ENCODE data around the gene ATG13.

Gene ATG13

DNA sequence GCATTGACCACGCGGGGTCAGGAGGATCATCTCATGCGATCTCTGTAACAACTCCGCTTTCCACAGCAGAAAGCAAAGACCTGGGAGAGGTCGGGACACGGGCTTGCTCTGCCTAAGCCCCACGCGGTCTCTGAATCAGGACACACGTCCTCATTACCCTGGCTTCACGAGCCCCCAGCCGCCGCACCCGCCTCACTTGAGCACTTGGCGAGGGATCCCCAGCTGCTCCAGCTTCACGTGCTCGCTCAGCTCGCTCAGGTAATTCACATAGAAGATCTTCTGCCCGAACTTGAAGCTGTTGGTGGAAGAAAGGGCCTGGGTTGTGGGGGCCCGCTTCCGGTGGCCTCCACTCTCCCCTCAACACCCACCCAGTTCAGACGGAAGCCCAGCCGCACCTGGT lies 63.5 kb downstream of the ATG13 start:
- TF ChIP-seq, protein P1, sequence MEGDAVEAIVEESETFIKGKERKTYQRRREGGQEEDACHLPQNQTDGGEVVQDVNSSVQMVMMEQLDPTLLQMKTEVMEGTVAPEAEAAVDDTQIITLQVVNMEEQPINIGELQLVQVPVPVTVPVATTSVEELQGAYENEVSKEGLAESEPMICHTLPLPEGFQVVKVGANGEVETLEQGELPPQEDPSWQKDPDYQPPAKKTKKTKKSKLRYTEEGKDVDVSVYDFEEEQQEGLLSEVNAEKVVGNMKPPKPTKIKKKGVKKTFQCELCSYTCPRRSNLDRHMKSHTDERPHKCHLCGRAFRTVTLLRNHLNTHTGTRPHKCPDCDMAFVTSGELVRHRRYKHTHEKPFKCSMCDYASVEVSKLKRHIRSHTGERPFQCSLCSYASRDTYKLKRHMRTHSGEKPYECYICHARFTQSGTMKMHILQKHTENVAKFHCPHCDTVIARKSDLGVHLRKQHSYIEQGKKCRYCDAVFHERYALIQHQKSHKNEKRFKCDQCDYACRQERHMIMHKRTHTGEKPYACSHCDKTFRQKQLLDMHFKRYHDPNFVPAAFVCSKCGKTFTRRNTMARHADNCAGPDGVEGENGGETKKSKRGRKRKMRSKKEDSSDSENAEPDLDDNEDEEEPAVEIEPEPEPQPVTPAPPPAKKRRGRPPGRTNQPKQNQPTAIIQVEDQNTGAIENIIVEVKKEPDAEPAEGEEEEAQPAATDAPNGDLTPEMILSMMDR (IDR thresholded peaks at IDR 0.05; ENCODE audit: low read depth, low read length, poor library complexity, severe bottlenecking): no peak
- TF ChIP-seq EZH2phosphoT487 (IDR thresholded peaks at IDR 0.05; ENCODE audit: borderline replicate concordance, low read length): no peak
- H3K36me3 ChIP-seq (ENCODE audit: control insufficient read depth, low read length): peaks cover 32% of the 10 kb centered on the region
- no peaks in the 10 kb centered on the region for H3K27me3 ChIP-seq (ENCODE audit: control insufficient read depth, low read length)
- H3K9me2 ChIP-seq (replicated peaks; ENCODE audit: control insufficient read depth, low read length): no peaks in the 10 kb centered on the region
- H3K4me2 ChIP-seq (ENCODE audit: low read length): no peak overlapping the region
- H3K79me2 ChIP-seq (ENCODE audit: control insufficient read depth, low read length): no peaks in the 10 kb centered on the region
- H3F3A ChIP-seq (ENCODE audit: control insufficient read depth, insufficient read depth): no peaks in the 10 kb centered on the region
- H3K4me1 ChIP-seq (ENCODE audit: control insufficient read depth, low read length): peaks cover 12% of the 10 kb centered on the region
- H3K9me3 ChIP-seq (ENCODE audit: control insufficient read depth, insufficient read depth, low read length): no peaks in the 10 kb centered on the region
- H4K20me1 ChIP-seq (ENCODE audit: control insufficient read depth, insufficient read depth, low read depth, low read length): no peaks in the 10 kb centered on the region
- H3K4me3 ChIP-seq (ENCODE audit: low read length): no peak overlapping the region
- H3K27ac ChIP-seq (ENCODE audit: low read depth, low read length): no peak overlapping the region

DNA sequence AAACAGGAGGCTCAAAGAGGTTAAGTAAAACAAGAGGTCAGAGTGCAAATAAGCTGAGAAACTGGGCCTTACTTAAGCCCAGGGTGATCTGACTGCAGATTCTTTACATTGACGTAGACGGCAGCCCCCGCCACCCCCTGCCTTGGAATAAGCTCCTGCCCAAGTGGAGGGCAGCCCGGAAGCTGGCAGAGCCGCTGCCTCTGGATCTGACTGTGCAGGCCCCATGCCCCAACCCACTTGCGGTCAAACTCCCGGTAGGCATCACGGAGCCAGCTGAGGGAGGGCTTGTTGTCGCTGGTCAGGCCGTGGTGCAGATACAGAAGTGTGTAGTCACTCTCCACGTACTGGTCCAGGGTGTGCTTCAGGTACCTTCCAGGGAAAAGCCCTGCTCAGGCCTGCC lies 64.5 kb downstream of the ATG13 start:
- H4K20me1 ChIP-seq (ENCODE audit: control insufficient read depth, insufficient read depth, low read depth, low read length): no peaks in the 10 kb centered on the region
- peaks cover 5% of the 10 kb centered on the region for H3K4me1 ChIP-seq (ENCODE audit: control insufficient read depth, low read length)

DNA sequence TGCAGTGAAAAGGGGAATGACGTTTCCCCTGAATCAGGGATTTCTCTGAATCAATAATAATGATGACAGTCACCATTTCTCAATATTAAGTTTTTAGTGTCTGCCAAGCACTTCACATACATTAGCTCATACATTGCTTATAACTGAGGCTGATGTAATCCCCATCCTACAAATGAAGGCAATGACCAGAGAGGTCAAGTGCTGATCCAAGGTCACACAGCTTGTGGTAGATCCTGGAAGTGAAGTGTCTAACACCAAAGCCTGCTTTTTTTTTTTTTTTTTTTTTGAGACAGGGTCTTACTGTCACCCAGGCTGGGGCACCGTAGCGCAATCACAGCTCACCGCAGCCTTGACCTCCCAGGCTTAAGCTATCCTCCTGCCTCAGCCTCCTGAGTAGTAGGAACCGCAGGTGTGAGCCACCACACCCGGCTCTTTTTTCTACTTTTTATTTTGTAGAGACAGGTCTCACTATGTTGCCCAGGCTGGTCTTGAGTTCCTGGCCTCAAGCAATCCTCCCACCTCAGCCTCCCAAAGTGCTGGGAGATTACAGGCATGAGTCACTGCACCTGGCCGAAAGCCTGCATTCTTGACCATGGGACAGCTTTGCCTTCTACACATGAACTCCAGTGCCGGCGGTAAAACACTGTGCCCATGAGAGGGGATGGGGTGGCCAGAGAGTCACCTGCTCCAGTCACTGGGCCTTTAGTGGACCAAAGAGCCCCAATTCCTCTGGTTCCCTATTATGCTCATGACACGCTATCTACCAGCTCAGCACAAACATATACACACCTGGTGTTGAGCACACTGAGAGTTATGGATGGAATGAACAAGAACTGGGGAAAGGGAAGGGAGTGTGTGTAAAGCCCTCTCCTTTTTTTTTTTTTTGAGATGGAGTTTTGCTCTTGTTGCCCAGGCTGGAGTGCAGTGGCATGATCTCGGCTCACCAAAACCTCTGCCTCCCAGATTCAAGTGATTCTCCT lies 65.7 kb downstream of the ATG13 start:
- Histone ChIP-seq H3K79me2 (ENCODE audit: control insufficient read depth, low read length) (no peaks in the 10 kb centered on the region), H3K36me3 (ENCODE audit: control insufficient read depth, low read length) (peaks cover 42% of the 10 kb centered on the region)
- no peak for TF ChIP-seq EZH2phosphoT487 (IDR thresholded peaks at IDR 0.05; ENCODE audit: borderline replicate concordance, low read length)
- TF ChIP-seq, protein P1 (IDR thresholded peaks at IDR 0.05; ENCODE audit: low read depth, low read length, poor library complexity, severe bottlenecking): no peak

More for the DNA sequence above, 64.5 kb downstream of the ATG13 start:
- H3K27me3 ChIP-seq (ENCODE audit: control insufficient read depth, low read length): no peaks in the 10 kb centered on the region
- peaks cover 35% of the 10 kb centered on the region for H3K36me3 ChIP-seq (ENCODE audit: control insufficient read depth, low read length)
- no peaks in the 10 kb centered on the region for H3K9me2 ChIP-seq (replicated peaks; ENCODE audit: control insufficient read depth, low read length)
- no peak overlapping the region for H3K27ac ChIP-seq (ENCODE audit: low read depth, low read length)
- no peaks in the 10 kb centered on the region for H3K79me2 ChIP-seq (ENCODE audit: control insufficient read depth, low read length)
- H3F3A ChIP-seq (ENCODE audit: control insufficient read depth, insufficient read depth): no peaks in the 10 kb centered on the region
- no peaks in the 10 kb centered on the region for H3K9me3 ChIP-seq (ENCODE audit: control insufficient read depth, insufficient read depth, low read length)
- TF ChIP-seq, protein P1 (IDR thresholded peaks at IDR 0.05; ENCODE audit: low read depth, low read length, poor library complexity, severe bottlenecking): no peak
- TF ChIP-seq EZH2phosphoT487 (IDR thresholded peaks at IDR 0.05; ENCODE audit: borderline replicate concordance, low read length): no peak
- H3K4me3 ChIP-seq (ENCODE audit: low read length): no peak overlapping the region
- no peak overlapping the region for H3K4me2 ChIP-seq (ENCODE audit: low read length)

More for the DNA sequence above, 65.7 kb downstream of the ATG13 start:
- Histone ChIP-seq H3K27ac (ENCODE audit: low read depth, low read length) (no peak overlapping the region), H3K9me3 (ENCODE audit: control insufficient read depth, insufficient read depth, low read length) (no peaks in the 10 kb centered on the region), H3K4me1 (ENCODE audit: control insufficient read depth, low read length) (no peaks in the 10 kb centered on the region), H3F3A (ENCODE audit: control insufficient read depth, insufficient read depth) (no peaks in the 10 kb centered on the region), H3K4me2 (ENCODE audit: low read length) (no peak overlapping the region), H3K9me2 (replicated peaks; ENCODE audit: control insufficient read depth, low read length) (no peaks in the 10 kb centered on the region), H4K20me1 (ENCODE audit: control insufficient read depth, insufficient read depth, low read depth, low read length) (no peaks in the 10 kb centered on the region), H3K4me3 (ENCODE audit: low read length) (no peak overlapping the region), H3K27me3 (ENCODE audit: control insufficient read depth, low read length) (no peaks in the 10 kb centered on the region)
